HCT116 (cell line): ENCODE data around the gene DRAM1.

Experiments used
- CEBPB ChIP-seq: IDR thresholded peaks from 2 replicates; pipeline ENCODE4 v1.6.1; 2012; ENCODE audit warnings: low read depth
- CTCF ChIP-seq, 3 experiments: fragments of 200-600 bp in 1 of 3; sonication (generic) in 1 of 3; IDR thresholded peaks in 2 of 3; conservative IDR thresholded peaks in 1 of 3; 2 replicates each; pipeline ENCODE4 v1.5.1; 2012 to 2017; ENCODE audit warnings: low read depth in 2 of 3, low read length in 2 of 3, antibody characterized with exemption in 1 of 3, borderline replicate concordance in 1 of 3, control low read depth in 1 of 3, mild to moderate bottlenecking in 1 of 3, mixed read lengths in 1 of 3, mixed run types in 1 of 3, moderate library complexity in 1 of 3; ENCODE audit not compliant: insufficient read depth in 1 of 3
- EGR1 ChIP-seq: IDR thresholded peaks from 2 replicates; pipeline ENCODE4 v1.6.1; 2012; ENCODE audit warnings: low read depth
- EZH2 ChIP-seq: fragments of 200-600 bp; sonication (generic); IDR thresholded peaks from 2 replicates; pipeline ENCODE4 v1.6.1; 2017; ENCODE audit warnings: antibody characterized with exemption, mixed run types
- JUND ChIP-seq: IDR thresholded peaks from 2 replicates; pipeline ENCODE4 v1.6.1; 2012
- MAX ChIP-seq: IDR thresholded peaks from 2 replicates; pipeline ENCODE4 v1.6.1; 2012
- POLR2A ChIP-seq: IDR thresholded peaks from 2 replicates; pipeline ENCODE4 v1.7.0; 2011; ENCODE audit warnings: borderline replicate concordance; ENCODE audit not compliant: insufficient read depth, insufficient read length; ENCODE audit errors: extremely low read depth
- POLR2AphosphoS5 ChIP-seq: IDR thresholded peaks from 2 replicates; pipeline ENCODE4 v1.6.1; 2011; ENCODE audit warnings: mild to moderate bottlenecking, low read depth, low read length, moderate library complexity
- REST ChIP-seq: IDR thresholded peaks from 2 replicates; pipeline ENCODE4 v1.6.1; 2012; ENCODE audit warnings: low read depth
- SP1 ChIP-seq: IDR thresholded peaks from 2 replicates; pipeline ENCODE4 v1.6.1; 2012; ENCODE audit warnings: low read depth
- TCF7L2 ChIP-seq: IDR thresholded peaks from 2 replicates; pipeline ENCODE4 v1.7.0; 2011; ENCODE audit warnings: borderline replicate concordance, inconsistent platforms; ENCODE audit not compliant: insufficient read depth, insufficient read length; ENCODE audit errors: extremely low read depth
- ZBTB33 ChIP-seq: IDR thresholded peaks from 2 replicates; pipeline ENCODE4 v1.6.1; 2011; ENCODE audit warnings: mild to moderate bottlenecking, low read length, moderate library complexity; ENCODE audit not compliant: insufficient replicate concordance; ENCODE audit errors: extremely low read depth

GRCh38 chr12:101828463-101829196 lies 48.8 kb upstream of the DRAM1 start:
- TF ChIP-seq EZH2 (no peak), CTCF (IDR thresholded peaks at IDR 0.05 in 2 of 3, conservative IDR thresholded peaks at IDR 0.05 in 1 of 3; ENCODE audit: borderline replicate concordance in 1 of 3, insufficient read depth in 1 of 3, low read depth in 2 of 3, low read length in 2 of 3) (no peak), TCF7L2 (no peak), POLR2A (no peak), CEBPB (no peak), REST (no peak), SP1 (no peak), POLR2AphosphoS5 (no peak), ZBTB33 (no peak), JUND (no peak), MAX (no peak), EGR1 (no peak)
